Endothelial cell (in vitro differentiated cells): Measurements from ENCODE around the gene COPG2. TPM values are rescaled to one million over a fixed set of nuclear protein-coding genes. Genes with fewer than 3 reads are reported as not detected.
"Not testable (repeated sequence)": the region's sequence is repeated elsewhere in the genome, so short reads cannot be mapped to it uniquely, and the experiment has no call there.

Experiments used
- DNase-seq: peaks from one replicate; pipeline ENCODE4 v3.0.0; 2021; ENCODE audit warnings: low spot score
- H3K27ac Mint-ChIP-seq: one replicate; pipeline ENCODE4 v1.8.0; 2021; ENCODE audit warnings: mixed read lengths, inconsistent platforms; ENCODE audit not compliant: unreplicated experiment
- H3K27me3 Mint-ChIP-seq: one replicate; pipeline ENCODE4 v1.8.0; 2021; ENCODE audit warnings: mild to moderate bottlenecking, moderate library complexity, mixed read lengths, inconsistent platforms; ENCODE audit not compliant: unreplicated experiment
- H3K36me3 Mint-ChIP-seq: one replicate; pipeline ENCODE4 v1.8.0; 2021; ENCODE audit warnings: mild to moderate bottlenecking, low read depth, mixed read lengths, inconsistent platforms; ENCODE audit not compliant: unreplicated experiment
- H3K4me1 Mint-ChIP-seq: one replicate; pipeline ENCODE4 v1.8.0; 2021; ENCODE audit warnings: mild to moderate bottlenecking, mixed read lengths, inconsistent platforms; ENCODE audit not compliant: unreplicated experiment
- H3K4me3 Mint-ChIP-seq: one replicate; pipeline ENCODE4 v1.8.0; 2021; ENCODE audit warnings: mild to moderate bottlenecking, mixed read lengths, inconsistent platforms; ENCODE audit not compliant: unreplicated experiment
- H3K9me3 Mint-ChIP-seq: one replicate; pipeline ENCODE4 v1.8.0; 2021; ENCODE audit warnings: mixed read lengths, inconsistent platforms; ENCODE audit not compliant: unreplicated experiment
- CTCF ChIP-seq: fragments of 200-600 bp; sonication (generic); IDR thresholded peaks from one replicate; pipeline ENCODE4 v1.5.0; 2021; ENCODE audit warnings: antibody characterized with exemption; ENCODE audit not compliant: unreplicated experiment
- total RNA-seq: library from RNA; stranded (reverse); fragmentation: NEBNext Ultra II Directional; extraction: Animal tissue kit (Norgen Biotek cat#: 25700); gene quantifications from one replicate; pipeline ENCODE4 v1.2.1, GENCODE V29; 2021; ENCODE audit not compliant: unreplicated experiment

COPG2 gene
- total RNA-seq, 1 donor from 2014 or later, result 40.0 TPM

- Mint-ChIP-seq H3K36me3 (no peaks in the 10 kb centered on the region), H3K27ac (no peak overlapping the region), H3K9me3 (no peaks in the 10 kb centered on the region), H3K27me3 (no peaks in the 10 kb centered on the region), H3K4me1 (no peaks in the 10 kb centered on the region), H3K4me3 (no peak overlapping the region)
- DNase-seq, result no peak
- no peak for TF ChIP-seq CTCF
These were observed 115.0 kb downstream of the COPG2 start for GRCh38 chr7:130553398-130554029.

- Mint-ChIP-seq H3K4me1 (no peaks in the 10 kb centered on the region), H3K36me3 (no peaks in the 10 kb centered on the region), H3K4me3 (no peak overlapping the region), H3K27ac (no peak overlapping the region), H3K9me3 (no peaks in the 10 kb centered on the region), H3K27me3 (no peaks in the 10 kb centered on the region)
- no peak for TF ChIP-seq CTCF
- DNase-seq, result no peak
These were observed 124.2 kb downstream of the COPG2 start for GRCh38 chr7:130544356-130544755.

- H3K27me3 Mint-ChIP-seq, result no peaks in the 10 kb centered on the region
- no peaks in the 10 kb centered on the region for H3K4me1 Mint-ChIP-seq
- no peak for TF ChIP-seq CTCF
These were observed 125.0 kb downstream of the COPG2 start for GRCh38 chr7:130543487-130544010.

GRCh38 chr7:130542297-130542696 is 126.3 kb downstream of the COPG2 start:
- not testable (repeated sequence) for DNase-seq, H3K9me3 Mint-ChIP-seq, H3K4me1 Mint-ChIP-seq, H3K27me3 Mint-ChIP-seq, H3K4me3 Mint-ChIP-seq, H3K27ac Mint-ChIP-seq, H3K36me3 Mint-ChIP-seq

More at GRCh38 chr7:130543487-130544010, 125.0 kb downstream of the COPG2 start:
- H3K4me3 Mint-ChIP-seq, result no peak overlapping the region
- no peaks in the 10 kb centered on the region for H3K36me3 Mint-ChIP-seq
- H3K27ac Mint-ChIP-seq, result no peak overlapping the region
- DNase-seq, result no peak
- no peaks in the 10 kb centered on the region for H3K9me3 Mint-ChIP-seq

GRCh38 chr7:130541287-130541686 is 127.3 kb downstream of the COPG2 start:
- H3K27me3 Mint-ChIP-seq, H3K4me3 Mint-ChIP-seq, H3K9me3 Mint-ChIP-seq, H3K27ac Mint-ChIP-seq, DNase-seq, H3K36me3 Mint-ChIP-seq, H3K4me1 Mint-ChIP-seq: not testable (repeated sequence)

GRCh38 chr7:130537894-130538293 is 130.7 kb downstream of the COPG2 start:
- H3K4me3 Mint-ChIP-seq, H3K9me3 Mint-ChIP-seq, H3K27ac Mint-ChIP-seq, H3K36me3 Mint-ChIP-seq, H3K27me3 Mint-ChIP-seq, H3K4me1 Mint-ChIP-seq, DNase-seq: not testable (repeated sequence)
